HL-60/S4 treated with phorbol 12-myristate 13-acetate at 8.2 ng/mL for 4 days and 3 days (cell line): ENCODE measurements around the gene PCDHGC3.
"Not testable (repeated sequence)": the region's sequence is repeated elsewhere in the genome, so short reads cannot be mapped to it uniquely, and the experiment has no call there.

Experiments used
- in situ Hi-C: fragments of 300-500 bp; cut with MboI; formaldehyde crosslinking; loops from 2 replicates; pipeline ENCODE4 v1.15.0; 2022; ENCODE audit warnings: low sequenced_read_pairs

The PCDHGC3 gene

DNA sequence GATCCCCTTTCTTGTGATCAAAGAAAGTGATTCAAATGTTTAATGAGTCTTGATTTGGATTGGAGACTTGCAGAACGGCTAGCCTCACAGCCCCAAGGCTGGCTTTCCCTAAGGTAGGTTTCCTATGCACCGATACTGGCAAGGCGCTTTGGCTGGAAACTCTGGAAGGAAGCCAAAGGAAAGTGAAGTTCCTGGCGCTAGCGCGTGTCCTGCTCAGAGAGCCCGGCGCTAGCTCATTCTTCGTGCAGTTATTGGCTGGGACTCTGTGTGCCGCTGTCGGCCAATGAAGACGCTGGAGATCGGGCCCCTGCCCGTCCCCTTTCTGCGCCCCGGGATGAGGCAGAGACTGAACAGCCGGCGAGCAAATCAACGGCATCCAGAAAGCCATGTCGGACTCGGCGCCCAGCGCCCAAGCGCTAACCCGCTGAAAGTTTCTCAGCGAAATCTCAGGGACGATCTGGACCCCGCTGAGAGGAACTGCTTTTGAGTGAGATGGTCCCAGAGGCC, at the start of gene PCDHGC3:
Gene PCDHGC3, plus strand, starts transcription at position 342 of the 507 bp plus-strand sequence. Its CDS starts 151 bp downstream, at position 493.
- in situ Hi-C loops, result no loop called here

DNA sequence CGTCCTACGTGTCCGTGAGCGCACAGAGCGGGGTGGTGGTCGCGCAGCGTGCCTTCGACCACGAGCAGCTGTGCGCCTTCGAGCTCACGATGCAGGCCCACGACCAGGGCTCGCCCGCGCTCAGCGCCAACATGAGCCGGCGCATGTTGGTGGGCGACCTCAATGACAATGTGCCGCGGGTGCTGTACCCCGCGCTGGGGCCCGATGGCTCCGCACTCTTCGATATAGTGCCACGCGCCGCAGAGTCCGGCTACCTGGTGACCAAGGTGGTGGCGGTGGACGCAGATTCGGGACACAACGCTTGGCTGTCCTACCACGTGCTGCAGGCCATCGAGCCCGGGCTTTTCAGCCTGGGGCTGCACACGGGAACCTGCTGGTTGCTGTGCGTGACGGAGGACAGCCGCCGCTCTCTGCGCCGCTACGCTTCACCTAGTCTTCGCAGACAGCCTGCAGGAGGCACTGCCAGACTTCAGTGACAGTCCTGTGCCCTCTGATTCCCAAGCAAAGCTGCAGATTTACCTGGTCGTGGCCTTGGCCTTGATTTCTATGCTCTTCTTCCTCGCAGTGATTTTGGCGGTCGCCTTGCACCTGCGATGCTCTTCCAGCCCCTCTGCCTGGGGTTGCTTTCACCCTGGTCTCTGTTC, 47.9 kb upstream of the PCDHGC3 start:
- in situ Hi-C loops, result no loop called here

DNA sequence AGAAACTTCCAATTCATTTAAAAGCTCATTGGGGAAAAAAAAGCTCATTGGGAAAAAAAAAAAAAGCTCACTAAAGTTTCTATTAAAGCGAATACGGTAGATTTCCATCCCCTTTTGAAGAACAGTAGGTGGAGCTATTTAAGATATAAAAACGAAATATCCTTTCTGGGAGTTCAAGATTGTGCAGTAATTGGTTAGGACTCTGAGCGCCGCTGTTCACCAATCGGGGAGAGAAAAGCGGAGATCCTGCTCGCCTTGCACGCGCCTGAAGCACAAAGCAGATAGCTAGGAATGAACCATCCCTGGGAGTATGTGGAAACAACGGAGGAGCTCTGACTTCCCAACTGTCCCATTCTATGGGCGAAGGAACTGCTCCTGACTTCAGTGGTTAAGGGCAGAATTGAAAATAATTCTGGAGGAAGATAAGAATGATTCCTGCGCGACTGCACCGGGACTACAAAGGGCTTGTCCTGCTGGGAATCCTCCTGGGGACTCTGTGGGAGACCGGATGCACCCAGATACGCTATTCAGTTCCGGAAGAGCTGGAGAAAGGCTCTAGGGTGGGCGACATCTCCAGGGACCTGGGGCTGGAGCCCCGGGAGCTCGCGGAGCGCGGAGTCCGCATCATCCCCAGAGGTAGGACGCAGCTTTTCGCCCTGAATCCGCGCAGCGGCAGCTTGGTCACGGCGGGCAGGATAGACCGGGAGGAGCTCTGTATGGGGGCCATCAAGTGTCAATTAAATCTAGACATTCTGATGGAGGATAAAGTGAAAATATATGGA, 45.2 kb upstream of the PCDHGC3 start, which contains the start of gene PCDHGA12:
Gene PCDHGA12, plus strand, starts transcription at position 176 of the 782 bp plus-strand sequence. Its CDS starts 253 bp downstream, at position 429.
- in situ Hi-C loops, result no loop called here

DNA sequence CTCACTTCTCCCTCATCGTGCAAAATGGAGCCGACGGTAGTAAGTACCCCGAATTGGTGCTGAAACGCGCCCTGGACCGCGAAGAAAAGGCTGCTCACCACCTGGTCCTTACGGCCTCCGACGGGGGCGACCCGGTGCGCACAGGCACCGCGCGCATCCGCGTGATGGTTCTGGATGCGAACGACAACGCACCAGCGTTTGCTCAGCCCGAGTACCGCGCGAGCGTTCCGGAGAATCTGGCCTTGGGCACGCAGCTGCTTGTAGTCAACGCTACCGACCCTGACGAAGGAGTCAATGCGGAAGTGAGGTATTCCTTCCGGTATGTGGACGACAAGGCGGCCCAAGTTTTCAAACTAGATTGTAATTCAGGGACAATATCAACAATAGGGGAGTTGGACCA, 44.5 kb upstream of the PCDHGC3 start:
- in situ Hi-C loops, result no loop called here

DNA sequence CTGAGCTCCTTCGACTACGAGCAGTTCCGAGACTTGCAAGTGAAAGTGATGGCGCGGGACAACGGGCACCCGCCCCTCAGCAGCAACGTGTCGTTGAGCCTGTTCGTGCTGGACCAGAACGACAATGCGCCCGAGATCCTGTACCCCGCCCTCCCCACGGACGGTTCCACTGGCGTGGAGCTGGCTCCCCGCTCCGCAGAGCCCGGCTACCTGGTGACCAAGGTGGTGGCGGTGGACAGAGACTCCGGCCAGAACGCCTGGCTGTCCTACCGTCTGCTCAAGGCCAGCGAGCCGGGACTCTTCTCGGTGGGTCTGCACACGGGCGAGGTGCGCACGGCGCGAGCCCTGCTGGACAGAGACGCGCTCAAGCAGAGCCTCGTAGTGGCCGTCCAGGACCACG, 43.5 kb upstream of the PCDHGC3 start:
- in situ Hi-C loops, result not testable (repeated sequence)

DNA sequence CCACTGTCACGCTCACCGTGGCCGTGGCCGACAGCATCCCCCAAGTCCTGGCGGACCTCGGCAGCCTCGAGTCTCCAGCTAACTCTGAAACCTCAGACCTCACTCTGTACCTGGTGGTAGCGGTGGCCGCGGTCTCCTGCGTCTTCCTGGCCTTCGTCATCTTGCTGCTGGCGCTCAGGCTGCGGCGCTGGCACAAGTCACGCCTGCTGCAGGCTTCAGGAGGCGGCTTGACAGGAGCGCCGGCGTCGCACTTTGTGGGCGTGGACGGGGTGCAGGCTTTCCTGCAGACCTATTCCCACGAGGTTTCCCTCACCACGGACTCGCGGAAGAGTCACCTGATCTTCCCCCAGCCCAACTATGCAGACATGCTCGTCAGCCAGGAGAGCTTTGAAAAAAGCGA, 43.0 kb upstream of the PCDHGC3 start:
- in situ Hi-C loops, result not testable (repeated sequence)

DNA sequence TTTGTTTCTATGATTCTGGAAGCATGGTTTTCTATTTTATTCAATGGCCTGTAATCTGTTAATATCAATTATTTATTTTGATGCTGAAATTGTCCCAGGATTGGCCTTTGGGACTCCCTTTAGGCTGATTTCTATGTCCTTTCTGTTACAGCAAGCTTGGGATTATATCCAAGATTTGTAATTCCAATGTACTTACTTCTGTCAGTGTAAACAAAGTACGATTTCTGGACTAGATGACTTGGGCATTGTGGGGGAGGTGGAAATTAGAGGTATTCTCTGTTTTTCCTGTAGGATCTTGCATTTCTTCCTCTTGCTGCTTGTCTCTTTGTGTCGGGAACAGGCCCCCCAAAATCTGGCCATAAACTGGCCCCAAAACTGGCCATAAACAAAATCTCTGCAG, 41.8 kb upstream of the PCDHGC3 start:
- in situ Hi-C loops, result no loop called here

DNA sequence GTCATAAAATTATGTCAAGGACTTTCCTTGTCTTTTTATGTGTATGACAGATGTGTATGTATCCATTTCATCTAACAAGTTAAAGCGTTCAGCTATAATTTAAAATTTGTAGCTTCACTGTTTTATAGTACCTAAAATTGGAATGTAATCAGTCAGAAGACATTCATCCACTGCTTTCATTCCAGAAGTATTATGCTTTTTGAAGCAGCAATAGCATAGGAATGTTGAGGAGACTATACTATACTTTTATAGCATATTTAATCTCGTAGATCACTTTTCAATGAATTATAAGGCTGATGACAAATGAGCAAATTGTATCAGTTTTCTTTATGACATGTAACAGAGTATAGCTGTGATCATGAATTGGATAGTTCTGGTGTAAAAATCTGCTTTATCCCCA, 38.5 kb upstream of the PCDHGC3 start:
- in situ Hi-C loops, result no loop called here

DNA sequence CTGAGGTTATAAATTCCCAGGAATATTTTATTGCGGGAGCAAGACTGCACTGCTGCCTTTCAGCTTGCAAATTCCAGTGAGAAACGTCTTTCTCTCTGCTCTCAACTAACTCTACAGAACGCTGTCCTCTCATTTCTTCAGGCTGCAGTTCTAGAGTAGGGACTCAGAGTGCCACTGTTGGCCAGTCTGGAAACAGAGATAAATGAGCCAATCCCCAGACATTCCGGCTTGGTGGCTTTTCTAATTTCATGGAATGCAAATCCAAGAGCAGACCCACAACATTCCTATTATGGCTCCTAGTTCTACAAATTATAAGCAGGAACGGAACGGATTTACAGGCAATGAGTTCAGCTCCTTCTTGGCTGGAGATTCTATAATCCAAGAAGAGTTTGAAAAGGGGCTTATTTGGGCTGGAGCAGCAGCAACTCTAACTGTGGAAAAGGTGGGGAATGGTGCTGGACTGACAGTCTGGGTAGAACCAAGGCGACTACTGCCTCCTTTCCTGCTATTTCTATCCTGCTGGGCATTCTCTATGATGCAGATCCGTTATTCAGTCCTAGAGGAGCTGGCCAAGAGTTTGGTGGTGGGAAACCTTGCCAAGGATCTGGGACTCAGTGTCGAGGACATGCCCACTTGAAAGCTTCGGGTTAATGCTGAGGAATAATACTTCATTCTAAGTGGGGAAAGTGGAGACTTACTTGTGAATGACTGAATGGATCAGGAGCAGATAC, 36.2 kb upstream of the PCDHGC3 start:
- in situ Hi-C loops, result no loop called here

DNA sequence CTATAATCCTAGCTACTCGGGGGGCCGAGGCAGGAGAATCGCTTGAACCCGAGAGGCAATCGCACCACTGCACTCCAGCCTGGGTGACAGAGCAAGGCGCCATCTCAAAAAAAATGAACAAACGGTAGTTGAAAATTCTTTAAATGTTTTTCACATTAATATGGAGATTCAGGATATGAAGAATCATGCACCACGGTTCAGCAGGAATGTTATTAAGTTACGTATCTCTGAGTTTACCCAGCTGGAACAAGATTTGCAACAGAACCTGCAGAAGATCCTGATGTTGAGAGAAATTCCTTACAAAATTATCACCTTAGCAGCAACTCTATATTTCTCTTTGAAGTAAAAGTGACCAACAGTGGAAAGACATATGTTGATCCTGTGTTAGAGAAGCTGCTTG, 35.4 kb upstream of the PCDHGC3 start:
- in situ Hi-C loops, result no loop called here

DNA sequence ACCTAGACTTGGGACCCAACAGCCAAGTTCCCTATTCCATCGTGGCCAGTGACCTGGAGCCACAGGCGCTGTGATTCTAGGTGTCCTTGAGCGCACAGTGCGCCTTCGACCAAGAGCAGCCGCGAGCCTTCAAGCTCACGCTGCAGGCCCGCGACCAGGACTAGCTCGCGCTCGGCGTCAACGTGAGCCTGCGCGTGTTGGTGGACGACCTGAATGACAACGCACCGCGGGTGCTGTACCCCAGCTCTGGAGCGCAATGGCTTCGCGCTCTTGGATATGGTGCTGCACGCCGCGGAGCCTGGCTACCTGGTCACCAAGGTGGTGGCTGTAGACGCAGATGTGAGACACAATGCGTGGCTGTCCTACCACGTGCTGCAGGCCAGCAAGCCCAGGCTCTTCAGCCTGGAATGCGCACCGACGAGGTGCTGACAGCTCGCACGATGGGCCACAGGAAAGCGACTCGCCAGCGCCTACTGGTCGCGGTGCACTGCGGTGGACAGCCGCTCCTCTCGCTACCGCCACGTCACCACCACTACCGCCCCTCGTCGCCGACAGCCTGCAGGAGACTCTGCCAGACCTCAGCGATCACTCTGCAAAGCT, 34.1 kb upstream of the PCDHGC3 start:
- in situ Hi-C loops, result no loop called here

DNA sequence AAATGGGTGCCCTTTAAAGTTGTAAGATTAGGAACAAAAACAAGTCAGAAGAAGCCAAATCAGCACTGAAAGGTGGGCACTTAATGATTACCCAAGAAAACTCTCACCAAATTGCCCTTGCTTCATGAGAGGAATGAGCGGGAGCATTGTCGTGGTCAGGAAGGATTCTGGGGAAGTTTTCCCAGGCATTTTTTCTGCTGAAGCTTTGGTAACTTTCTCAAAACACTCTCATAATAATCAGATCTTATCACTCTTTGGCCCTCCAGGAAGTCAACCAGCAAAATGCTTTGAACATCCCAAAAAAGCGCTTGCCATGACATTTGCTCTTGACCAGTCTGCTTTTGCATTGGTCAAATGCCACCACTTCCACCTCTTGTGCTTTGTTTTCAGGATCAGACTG, 10.4 kb upstream of the PCDHGC3 start:
- in situ Hi-C loops, result no loop called here

DNA sequence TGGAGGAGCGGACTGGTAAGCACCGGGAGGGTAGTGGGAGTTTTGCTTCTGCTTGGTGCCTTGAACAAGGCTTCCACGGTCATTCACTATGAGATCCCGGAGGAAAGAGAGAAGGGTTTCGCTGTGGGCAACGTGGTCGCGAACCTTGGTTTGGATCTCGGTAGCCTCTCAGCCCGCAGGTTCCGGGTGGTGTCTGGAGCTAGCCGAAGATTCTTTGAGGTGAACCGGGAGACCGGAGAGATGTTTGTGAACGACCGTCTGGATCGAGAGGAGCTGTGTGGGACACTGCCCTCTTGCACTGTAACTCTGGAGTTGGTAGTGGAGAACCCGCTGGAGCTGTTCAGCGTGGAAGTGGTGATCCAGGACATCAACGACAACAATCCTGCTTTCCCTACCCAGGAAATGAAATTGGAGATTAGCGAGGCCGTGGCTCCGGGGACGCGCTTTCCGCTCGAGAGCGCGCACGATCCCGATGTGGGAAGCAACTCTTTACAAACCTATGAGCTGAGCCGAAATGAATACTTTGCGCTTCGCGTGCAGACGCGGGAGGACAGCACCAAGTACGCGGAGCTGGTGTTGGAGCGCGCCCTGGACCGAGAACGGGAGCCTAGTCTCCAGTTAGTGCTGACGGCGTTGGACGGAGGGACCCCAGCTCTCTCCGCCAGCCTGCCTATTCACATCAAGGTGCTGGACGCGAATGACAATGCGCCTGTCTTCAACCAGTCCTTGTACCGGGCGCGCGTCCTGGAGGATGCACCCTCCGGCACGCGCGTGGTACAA, 556 bp downstream of the PCDHGC3 start:
- in situ Hi-C loops, result no loop called here

DNA sequence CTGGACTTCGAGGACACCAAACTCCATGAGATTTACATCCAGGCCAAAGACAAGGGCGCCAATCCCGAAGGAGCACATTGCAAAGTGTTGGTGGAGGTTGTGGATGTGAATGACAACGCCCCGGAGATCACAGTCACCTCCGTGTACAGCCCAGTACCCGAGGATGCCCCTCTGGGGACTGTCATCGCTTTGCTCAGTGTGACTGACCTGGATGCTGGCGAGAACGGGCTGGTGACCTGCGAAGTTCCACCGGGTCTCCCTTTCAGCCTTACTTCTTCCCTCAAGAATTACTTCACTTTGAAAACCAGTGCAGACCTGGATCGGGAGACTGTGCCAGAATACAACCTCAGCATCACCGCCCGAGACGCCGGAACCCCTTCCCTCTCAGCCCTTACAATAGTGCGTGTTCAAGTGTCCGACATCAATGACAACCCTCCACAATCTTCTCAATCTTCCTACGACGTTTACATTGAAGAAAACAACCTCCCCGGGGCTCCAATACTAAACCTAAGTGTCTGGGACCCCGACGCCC, 1.3 kb downstream of the PCDHGC3 start:
- in situ Hi-C loops, result no loop called here

DNA sequence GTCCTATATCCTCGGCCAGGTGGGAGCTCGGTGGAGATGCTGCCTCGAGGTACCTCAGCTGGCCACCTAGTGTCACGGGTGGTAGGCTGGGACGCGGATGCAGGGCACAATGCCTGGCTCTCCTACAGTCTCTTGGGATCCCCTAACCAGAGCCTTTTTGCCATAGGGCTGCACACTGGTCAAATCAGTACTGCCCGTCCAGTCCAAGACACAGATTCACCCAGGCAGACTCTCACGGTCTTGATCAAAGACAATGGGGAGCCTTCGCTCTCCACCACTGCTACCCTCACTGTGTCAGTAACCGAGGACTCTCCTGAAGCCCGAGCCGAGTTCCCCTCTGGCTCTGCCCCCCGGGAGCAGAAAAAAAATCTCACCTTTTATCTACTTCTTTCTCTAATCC, 2.0 kb downstream of the PCDHGC3 start:
- in situ Hi-C loops, result no loop called here

DNA sequence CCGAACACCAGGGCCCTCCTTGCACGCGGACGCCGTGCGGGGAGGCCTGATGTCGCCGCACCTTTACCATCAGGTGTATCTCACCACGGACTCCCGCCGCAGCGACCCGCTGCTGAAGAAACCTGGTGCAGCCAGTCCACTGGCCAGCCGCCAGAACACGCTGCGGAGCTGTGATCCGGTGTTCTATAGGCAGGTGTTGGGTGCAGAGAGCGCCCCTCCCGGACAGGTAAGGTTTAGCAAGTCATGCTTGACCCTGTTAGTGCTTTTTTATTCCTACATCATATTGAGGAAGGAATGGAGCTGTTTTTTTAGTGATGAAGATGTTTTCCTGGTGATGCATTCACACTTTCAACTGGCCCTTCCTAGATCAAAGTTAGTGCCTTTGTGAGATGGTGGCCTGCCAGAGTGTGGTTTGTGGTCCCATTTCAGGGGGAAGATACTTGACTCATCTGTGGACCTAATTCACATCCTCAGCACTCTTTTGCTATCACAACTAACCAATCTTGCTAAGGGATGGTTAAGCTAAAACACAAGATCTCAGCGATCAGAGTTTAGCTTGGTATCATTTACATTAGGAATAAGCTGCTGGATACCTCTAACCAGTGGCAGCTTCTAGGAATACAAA, 2.7 kb downstream of the PCDHGC3 start:
- in situ Hi-C loops, result no loop called here

DNA sequence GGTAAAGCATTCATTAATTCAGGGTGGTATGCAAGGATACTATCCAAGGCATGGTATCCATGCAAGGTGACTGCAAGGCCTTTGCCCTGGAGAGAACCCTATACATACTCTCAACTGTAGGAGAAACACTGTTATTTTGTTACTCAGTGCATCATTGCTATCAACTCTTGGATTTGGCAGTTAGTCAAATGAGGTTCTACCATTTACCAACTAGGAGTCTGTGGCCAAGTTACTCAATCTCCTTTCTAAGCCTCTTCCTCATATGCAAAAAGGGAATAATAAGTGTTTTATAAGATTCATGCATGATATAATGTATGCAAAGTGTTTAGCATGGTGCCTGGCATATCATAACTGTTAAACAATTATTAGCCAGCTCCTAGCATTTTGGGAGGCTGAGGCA, 4.0 kb downstream of the PCDHGC3 start:
- in situ Hi-C loops, result no loop called here

DNA sequence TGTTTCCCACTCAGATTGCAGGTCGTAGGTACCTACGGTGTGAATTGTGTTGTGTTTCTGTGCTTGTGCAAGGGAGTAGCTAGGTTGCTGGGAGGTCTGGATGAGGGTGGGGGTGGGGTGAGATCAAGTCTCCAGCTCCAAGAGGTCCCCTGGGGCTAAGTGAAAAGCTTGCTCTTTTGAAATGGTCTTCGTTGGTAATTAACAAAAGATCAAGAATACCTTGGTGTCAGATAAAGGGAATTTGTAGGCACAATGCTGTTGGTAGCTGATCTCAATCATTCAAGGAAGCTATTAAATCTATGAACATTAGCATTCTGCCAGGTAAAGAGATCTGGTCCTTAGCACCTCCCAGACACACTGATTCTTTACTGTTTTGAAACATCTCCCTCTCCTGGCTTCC, 8.1 kb downstream of the PCDHGC3 start:
- in situ Hi-C loops, result no loop called here

DNA sequence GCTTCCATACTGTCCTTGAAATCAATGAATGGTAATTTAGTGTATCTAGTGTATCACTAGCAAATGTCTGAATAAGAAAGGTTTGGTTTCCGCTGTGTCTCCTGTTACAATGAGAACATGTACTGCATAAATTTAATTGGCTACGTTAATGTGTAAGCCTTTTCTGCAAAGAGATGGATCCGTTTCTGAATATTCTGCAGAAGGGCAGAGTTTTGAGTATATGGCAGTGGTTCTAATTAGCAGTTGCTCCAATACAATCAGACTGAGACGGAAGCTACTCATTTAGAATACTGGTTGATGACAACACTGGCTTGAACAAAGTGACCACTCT, 8.5 kb downstream of the PCDHGC3 start:
- in situ Hi-C loops, result no loop called here
